Measurements from ENCODE around the gene ZNF839. TPM values are rescaled to one million over a fixed set of nuclear protein-coding genes. Genes with fewer than 3 reads are reported as not detected.
A peak's percentile ranks its signal among the peaks of the same experiment; 100 is the strongest.

The ZNF839 gene
- total RNA-seq, 4 donors from 2014 or later = 6.7 to 14.1 (median 11.1) TPM

GRCh38 chr14:102318781-102319276, 717 bp upstream of the ZNF839 start:
- intact Hi-C loops (cut with DNase I; ENCODE audit: low total_unique reads) (loop anchor here (5.0 kb wide), 1 partner anchor 272 kb away; no protein-coding TSS in a partner anchor), in situ Hi-C loops (cut with MboI; ENCODE audit: low pct_ligation_motif_present in 1 of 4, low pct_unique_long_range_greater_than_20kb in 1 of 4, low sequenced_read_pairs in 3 of 4) (loop anchor here in 1 of 4 donors (10.0 to 25.0 kb wide), 4 partner anchors 84 to 607 kb away; partner anchors contain the start of gene DYNC1H1)
- Histone ChIP-seq H3K36me3 (no peaks in the 10 kb centered on the region), H3K27ac (peak overlapping the region; percentile 91 to 97 (median 92)), H3K9me3 (no peaks in the 10 kb centered on the region), H3K4me1 (peaks cover 12 to 53% (median 41%) of the 10 kb centered on the region in 4 donors), H3K4me3 (peak overlapping the region in 3 of 4 donors; percentile 83 to 95 (median 91)), H3K27me3 (no peaks in the 10 kb centered on the region)
- 59 to 95% methylated on average over 3 to 15 of the region's 15 CpGs for WGBS, 2 donors (ENCODE audit: low coverage in 1 of 2)
- TF ChIP-seq EP300 (IDR thresholded peaks at IDR 0.05; ENCODE audit: low read depth) = no peak
- TF ChIP-seq POLR2A (IDR thresholded peaks at IDR 0.05) = no peak
- TF ChIP-seq, protein P1, sequence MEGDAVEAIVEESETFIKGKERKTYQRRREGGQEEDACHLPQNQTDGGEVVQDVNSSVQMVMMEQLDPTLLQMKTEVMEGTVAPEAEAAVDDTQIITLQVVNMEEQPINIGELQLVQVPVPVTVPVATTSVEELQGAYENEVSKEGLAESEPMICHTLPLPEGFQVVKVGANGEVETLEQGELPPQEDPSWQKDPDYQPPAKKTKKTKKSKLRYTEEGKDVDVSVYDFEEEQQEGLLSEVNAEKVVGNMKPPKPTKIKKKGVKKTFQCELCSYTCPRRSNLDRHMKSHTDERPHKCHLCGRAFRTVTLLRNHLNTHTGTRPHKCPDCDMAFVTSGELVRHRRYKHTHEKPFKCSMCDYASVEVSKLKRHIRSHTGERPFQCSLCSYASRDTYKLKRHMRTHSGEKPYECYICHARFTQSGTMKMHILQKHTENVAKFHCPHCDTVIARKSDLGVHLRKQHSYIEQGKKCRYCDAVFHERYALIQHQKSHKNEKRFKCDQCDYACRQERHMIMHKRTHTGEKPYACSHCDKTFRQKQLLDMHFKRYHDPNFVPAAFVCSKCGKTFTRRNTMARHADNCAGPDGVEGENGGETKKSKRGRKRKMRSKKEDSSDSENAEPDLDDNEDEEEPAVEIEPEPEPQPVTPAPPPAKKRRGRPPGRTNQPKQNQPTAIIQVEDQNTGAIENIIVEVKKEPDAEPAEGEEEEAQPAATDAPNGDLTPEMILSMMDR (IDR thresholded peaks at IDR 0.05) = no peak
- TF ChIP-seq POLR2AphosphoS5 (IDR thresholded peaks at IDR 0.05) = no peak
- peak; percentile 21 for DNase-seq

DNA sequence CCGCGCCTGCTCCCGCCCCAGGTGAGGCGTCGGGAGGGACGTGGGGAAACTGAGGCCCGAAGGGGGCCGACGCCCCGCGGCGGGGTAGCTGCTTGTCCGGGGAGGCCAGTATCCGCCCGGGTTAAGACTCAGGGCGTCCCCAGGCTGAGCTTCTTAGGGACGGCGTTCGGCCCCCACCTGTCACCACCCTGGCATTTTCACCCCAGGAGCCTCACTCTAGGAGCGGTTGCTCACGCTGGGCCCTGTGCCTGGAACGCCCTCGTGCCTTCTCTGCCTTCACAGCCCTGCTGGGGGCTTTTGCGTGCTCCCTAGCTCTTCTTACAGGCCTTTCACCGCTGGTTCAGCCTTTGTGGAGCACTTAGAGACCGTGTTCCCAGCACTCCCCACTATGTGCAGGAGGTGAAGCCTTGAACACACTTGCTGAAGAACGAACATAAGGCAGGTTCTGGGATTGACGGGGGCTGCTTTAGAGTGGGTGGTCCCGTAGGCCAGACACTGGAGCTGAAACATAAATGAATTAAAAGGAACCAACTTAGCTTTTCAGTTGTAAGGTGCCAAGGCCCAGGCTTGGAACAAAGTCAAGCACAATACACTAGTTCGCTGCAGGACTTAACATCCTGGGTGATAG, 601 bp downstream of the ZNF839 start:
- intact Hi-C loops (cut with DNase I; ENCODE audit: low total_unique reads) = no loop called here
- DNase-seq = peak; percentile 44
- Histone ChIP-seq H3K9me3 (no peaks in the 10 kb centered on the region), H3K27me3 (no peaks in the 10 kb centered on the region), H3K4me3 (peak overlapping the region; percentile 54 to 95 (median 87)), H3K36me3 (no peaks in the 10 kb centered on the region), H3K27ac (peak overlapping the region; percentile 91 to 97 (median 92)), H3K4me1 (peaks cover 12 to 46% (median 34%) of the 10 kb centered on the region in 4 donors)
- no peak for TF ChIP-seq POLR2A (IDR thresholded peaks at IDR 0.05)
- 5 to 6% methylated on average over 4 to 30 of the region's 30 CpGs for WGBS, 2 donors (ENCODE audit: low coverage in 1 of 2)
- in situ Hi-C loops (cut with MboI; ENCODE audit: low pct_ligation_motif_present in 1 of 4, low pct_unique_long_range_greater_than_20kb in 1 of 4, low sequenced_read_pairs in 3 of 4) = loop anchor here in 1 of 4 donors (25.0 kb wide), 3 partner anchors 258 to 608 kb away; partner anchors contain the start of gene DYNC1H1

DNA sequence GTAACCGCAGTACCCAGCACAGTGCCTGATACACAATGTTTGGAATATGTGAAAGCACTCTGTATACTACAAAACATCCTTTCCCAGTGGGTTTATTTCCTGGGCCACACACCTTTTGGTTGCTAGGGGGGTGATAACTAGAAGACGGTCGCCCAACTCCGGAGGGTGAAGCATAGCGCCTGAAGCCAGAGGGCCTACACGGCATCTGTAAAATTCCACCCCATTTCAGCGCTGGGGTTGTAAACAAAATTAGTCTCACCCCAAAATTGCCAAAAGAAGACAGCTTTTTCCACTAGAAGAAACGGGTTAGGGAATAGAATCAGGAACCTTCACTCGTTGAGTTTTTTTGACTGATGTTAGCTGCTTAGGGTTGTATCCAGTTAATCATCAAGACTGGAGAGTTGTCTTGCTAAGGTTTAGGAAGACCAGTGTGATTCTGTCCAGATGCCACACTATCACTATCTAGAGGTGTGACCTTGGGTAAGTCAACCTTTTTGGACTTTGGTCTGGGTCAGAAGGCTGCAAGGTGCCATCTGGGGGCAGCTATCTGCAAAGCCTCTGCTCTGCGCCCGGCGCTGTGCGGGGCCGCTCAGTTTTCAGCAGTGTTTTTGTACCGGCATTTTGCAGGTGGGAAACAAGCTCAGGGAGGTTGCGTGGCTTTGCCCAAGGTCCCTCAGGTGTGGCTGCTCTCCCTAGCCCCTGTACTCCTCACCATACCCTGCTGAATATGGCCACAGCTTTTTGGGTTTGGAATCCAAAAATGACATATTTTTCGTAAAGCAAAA, 1.3 kb downstream of the ZNF839 start:
- Histone ChIP-seq H3K9me3 (no peaks in the 10 kb centered on the region), H3K4me1 (peaks cover 12 to 45% (median 33%) of the 10 kb centered on the region in 4 donors), H3K27me3 (no peaks in the 10 kb centered on the region), H3K27ac (peak overlapping the region; percentile 91 to 97 (median 92)), H3K36me3 (no peaks in the 10 kb centered on the region), H3K4me3 (peak overlapping the region in 2 of 4 donors; percentile 83 to 95)
- TF ChIP-seq POLR2AphosphoS5 (IDR thresholded peaks at IDR 0.05) (no peak), EP300 (IDR thresholded peaks at IDR 0.05; ENCODE audit: low read depth) (no peak), POLR2A (IDR thresholded peaks at IDR 0.05) (no peak)
- TF ChIP-seq, protein P1 (IDR thresholded peaks at IDR 0.05) = no peak
- intact Hi-C loops (cut with DNase I; ENCODE audit: low total_unique reads) (no loop called here), in situ Hi-C loops (cut with MboI; ENCODE audit: low pct_ligation_motif_present in 1 of 4, low pct_unique_long_range_greater_than_20kb in 1 of 4, low sequenced_read_pairs in 3 of 4) (loop anchor here in 1 of 4 donors (25.0 kb wide), 3 partner anchors 259 to 609 kb away; partner anchors contain the start of gene DYNC1H1)
- DNase-seq = no peak
- WGBS, 2 donors (ENCODE audit: low coverage in 1 of 2) = 93% methylated on average over 4 to 17 of the region's 17 CpGs

GRCh38 chr14:102321456-102322422, 2.2 kb downstream of the ZNF839 start:
- H3K27ac ChIP-seq = no peak overlapping the region
- DNase-seq = no peak
- H3K36me3 ChIP-seq = no peaks in the 10 kb centered on the region
- WGBS, 2 donors (ENCODE audit: low coverage in 1 of 2) = 65 to 86% methylated on average over 2 to 12 of the region's 12 CpGs
- no peak overlapping the region for H3K4me3 ChIP-seq
- H3K9me3 ChIP-seq = no peaks in the 10 kb centered on the region
- TF ChIP-seq POLR2AphosphoS5 (IDR thresholded peaks at IDR 0.05) (no peak), POLR2A (IDR thresholded peaks at IDR 0.05) (no peak)
- TF ChIP-seq, protein P1 (IDR thresholded peaks at IDR 0.05) = no peak
- H3K27me3 ChIP-seq = no peaks in the 10 kb centered on the region
- in situ Hi-C loops (cut with MboI; ENCODE audit: low pct_ligation_motif_present in 1 of 4, low pct_unique_long_range_greater_than_20kb in 1 of 4, low sequenced_read_pairs in 3 of 4) (loop anchor here in 1 of 4 donors (25.0 kb wide), 3 partner anchors 259 to 609 kb away; partner anchors contain the start of gene DYNC1H1), intact Hi-C loops (cut with DNase I; ENCODE audit: low total_unique reads) (no loop called here)
- peaks cover 12 to 36% (median 26%) of the 10 kb centered on the region in 4 donors for H3K4me1 ChIP-seq

All from transverse colon (tissue), 4 donors.